HG03521 (cell line): ENCODE results near the gene OR52M1.
A peak's percentile ranks its signal among the peaks of the same experiment; 100 is the strongest.
"Not testable (repeated sequence)": the region's sequence is repeated elsewhere in the genome, so short reads cannot be mapped to it uniquely, and the experiment has no call there.

Source experiments
- ATAC-seq: cut with Tn5 transposase; IDR thresholded peaks from one replicate; pipeline ENCODE4 v1.9.1; 2021; ENCODE audit warnings: mild to moderate bottlenecking, moderate library complexity; ENCODE audit not compliant: unreplicated experiment

The OR52M1 gene, protein sequence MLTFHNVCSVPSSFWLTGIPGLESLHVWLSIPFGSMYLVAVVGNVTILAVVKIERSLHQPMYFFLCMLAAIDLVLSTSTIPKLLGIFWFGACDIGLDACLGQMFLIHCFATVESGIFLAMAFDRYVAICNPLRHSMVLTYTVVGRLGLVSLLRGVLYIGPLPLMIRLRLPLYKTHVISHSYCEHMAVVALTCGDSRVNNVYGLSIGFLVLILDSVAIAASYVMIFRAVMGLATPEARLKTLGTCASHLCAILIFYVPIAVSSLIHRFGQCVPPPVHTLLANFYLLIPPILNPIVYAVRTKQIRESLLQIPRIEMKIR

DNA sequence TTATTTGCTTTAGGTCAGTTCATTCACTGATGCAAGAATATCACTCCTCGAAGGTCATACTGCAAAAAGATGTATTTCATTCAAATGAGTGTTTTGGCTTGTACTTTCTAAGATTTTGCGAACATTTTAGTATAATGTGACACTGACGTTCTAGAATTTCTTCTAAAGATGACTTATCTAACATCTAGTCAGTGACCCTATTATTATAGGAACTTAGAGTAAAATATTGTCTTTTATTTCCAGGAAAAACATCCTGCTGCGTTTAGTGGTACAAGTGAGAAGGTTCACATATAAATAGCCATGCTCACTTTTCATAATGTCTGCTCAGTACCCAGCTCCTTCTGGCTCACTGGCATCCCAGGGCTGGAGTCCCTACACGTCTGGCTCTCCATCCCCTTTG lies at the start of gene OR52M1:
Gene OR52M1 (plus strand): TSS at position 301 of the 400 bp plus-strand sequence. CDS start 0 bp downstream, at position 301.
- no peak for ATAC-seq

DNA sequence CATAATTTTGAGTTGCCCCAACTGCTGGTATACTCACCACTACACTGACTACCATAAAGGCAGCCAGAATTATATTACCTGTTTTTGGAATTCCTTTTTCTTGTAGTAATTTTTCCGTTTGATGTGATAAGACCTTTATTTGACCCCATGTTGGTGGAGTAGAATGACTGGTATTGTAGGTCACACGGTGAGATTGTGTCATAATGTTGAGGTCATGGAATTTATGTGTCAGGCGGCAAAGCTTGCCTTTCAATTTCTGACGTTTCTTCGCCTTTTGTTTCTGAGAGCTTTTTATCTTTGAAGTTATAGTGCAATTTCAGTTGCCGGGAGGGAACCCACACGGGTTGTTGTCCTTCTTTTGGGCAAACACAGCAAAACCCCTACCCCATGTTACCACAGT lies 49.5 kb upstream of the OR52M1 start:
- no peak for ATAC-seq

DNA sequence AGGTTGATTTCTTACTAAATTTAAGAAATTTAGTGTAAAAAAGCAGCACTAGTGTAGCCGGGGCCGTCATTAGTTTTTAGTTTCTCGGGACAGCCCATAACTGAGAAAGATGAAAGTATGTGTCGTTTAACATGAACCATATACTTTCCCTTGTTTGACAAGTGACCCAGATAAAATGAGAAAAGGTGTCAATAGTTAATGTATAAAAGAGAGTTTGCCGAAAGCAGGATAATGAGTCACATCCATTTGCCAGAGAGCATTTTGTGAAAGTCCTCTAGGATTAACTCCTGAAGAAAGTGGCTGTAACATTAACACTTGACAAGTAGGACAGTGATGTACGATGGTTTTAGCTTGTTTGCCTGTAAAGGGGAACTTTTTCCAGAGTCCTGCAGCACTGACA lies 49.0 kb upstream of the OR52M1 start:
- no peak for ATAC-seq

DNA sequence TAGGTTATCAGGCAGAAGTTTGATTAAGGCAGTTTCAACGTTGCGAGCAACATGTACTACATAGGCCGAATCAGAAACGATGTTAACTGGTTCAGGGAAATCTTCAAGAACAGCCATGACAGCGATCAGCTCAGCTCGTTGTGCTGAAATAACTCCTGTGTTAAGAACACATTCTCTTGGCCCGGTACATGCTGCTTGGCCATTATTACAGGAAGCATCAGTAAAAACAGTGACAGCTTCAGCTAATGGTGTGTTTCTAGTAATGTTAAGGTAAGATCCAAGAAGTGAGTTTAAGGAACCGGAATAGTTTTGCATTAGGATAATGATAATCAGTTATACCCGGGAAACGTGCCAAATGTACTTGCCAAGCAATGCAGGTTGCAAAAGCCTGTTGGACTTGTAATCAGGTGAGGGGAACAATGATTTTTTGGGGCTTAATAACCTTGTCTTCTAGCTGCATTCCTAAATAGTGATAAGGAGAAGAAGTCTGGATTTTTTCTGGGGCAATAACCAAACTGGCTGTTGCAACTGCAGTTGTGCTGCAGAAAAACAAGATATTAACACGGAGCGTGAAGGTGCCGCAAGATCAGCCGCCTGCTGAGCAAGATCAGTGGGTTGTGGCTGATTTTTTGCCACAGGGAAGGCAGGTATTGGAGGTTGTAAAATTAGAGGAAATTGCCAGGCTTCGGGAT lies 48.3 kb upstream of the OR52M1 start:
- ATAC-seq = no peak

DNA sequence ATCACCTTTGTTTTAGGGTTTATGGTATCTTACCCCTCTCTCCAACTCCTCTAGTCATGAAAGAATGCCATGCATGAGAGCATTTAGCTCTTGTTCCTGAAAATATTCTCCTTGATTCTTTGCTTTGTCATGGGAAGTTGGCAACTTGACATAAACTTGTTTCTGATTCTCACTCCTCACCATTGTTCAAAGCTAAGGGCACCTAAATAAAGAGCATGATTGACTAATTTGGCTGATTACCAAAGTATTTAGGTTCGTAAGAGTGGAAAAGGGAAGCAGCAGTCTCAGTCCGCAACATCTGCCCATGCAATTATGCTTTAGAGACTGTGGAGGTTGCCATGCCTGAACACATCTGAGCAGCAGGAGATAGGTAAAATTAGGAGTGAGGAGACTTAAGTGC lies 36.1 kb upstream of the OR52M1 start:
- no peak for ATAC-seq

DNA sequence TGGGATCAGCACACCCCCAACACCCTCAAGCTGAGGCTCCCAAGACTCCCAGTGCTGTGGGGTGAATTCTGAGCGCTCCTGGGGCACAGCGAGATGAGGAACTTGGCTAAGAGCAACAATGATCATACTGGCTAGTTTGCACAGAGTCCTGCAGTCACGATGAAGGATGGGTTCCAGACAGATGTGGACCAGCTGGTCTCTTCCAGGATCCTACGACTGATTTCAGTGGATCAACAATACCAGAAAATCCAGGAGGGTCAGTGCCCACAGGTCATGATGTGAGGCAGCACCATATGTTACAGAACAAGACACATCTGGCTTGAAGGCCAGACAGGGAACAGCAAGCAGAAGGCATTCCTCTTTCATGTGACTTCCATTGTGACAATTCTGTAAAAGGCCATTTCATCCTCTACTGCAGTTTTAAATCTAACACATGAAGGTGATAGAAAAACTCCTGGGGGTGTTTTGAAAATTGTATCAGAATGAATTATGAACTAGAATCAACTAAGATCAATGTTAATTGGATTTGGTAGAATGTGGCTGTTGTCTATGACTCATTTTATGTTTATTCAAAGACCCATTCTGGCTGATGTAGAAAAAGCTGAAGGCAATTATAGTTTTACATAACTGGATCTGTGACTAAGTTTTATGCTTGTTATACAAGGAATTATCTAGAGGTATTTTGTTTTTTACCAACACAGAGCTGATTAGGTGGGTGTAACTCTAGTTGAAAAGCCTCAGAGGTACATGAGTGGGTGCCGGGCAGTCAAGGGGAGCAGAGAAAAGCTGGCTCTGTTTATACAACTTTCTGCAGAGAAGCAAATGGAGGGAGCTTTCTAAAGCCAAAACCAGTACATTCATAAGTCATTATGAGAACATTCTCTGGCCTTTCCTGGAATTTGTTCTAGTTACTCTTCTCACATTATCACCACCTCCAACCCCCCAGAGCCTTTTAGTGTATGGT lies 33.4 kb upstream of the OR52M1 start:
- no peak for ATAC-seq

DNA sequence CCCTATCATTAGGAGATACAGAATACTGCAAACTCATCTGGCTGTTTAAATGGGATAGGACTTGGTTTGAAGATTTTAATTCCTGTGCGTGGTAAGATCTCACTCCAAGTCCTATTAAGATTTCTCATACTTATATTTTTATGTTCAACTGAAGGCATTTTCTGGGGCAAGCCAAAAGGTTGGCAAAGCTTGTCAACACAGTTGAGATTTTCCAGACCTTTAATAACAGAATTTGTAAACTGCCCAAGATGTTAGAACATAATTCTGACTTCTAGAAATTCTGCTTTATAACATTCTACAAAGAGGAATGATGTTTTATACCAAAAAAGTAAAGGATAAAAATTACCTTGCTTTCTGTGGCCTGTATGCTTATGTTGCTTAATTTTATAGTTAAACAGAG lies 30.8 kb upstream of the OR52M1 start:
- ATAC-seq = no peak

DNA sequence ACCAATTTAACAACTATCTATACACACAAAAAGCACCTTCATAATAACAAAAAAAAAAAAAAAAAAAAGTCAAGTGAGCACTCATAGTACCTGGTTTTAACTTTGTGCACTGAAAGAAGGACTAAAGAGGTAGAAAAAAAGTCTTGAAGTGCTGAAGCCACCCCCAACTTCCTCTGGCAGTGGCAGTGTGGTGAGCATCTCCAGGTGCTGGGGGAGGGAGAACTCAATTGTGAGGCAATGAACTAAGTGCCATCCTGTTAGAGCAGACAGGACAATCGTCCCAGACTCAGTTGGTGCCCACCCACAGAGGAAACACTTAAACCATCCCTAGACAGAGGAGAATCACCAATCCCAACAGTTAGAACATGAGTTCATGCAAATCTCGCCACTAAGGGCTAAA lies 22.7 kb upstream of the OR52M1 start:
- ATAC-seq = no peak

DNA sequence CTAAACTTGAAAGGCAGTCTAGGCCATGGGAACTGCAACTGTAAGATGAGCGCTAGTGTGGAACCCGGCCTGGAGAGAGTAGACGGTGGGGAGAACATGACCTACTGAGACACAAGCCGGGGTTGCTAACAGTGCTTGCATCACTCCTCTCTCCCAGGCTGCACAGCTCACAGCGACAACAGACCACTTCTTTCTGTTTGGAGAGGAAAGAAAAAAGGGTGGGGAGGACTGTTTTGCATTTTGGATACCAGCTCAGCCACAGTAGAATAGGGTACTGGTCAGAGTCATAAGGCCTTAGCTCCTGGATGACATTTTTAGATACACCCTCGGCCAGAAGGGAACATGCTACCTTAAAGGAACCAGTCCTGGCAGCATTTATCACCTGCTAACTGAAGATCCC lies 22.2 kb upstream of the OR52M1 start:
- ATAC-seq = no peak

DNA sequence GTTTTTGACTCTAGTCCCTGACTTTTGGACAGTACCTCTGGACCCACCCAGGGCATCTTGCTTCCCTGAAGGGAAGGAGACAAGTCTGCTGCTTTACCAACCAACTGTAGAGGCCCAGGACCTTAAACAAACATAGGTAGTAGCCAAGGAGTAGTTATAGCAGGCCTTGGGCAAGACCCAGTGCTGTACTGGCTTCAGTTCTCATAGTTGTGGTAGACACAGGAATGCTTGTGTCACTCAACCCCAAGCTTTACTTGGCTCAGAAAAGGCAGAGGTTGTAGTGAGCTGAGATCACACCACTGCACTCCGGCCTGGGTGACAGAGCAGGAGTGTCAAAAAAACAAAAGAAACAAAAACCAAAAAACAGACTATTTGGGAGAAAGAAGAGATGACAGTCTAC lies 21.3 kb upstream of the OR52M1 start:
- no peak for ATAC-seq

DNA sequence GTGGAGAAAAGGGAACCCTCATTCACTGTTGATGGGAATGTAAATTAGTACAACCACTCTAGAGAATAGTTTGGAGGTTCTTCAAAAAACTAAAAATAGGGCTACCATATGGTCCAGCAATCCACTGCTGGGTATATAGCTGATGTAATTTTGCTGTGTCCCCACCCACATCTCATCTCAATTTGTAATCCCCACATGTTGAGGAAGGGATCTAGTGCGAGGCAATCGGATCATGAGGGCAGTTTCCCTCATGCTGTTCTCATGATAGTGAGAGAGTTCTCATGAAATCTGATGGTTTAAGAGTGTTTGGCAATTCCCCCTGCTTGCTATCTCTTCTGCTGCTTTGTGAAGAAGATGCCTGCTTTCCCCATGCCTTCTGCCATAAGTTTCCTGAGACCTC lies 17.1 kb upstream of the OR52M1 start:
- ATAC-seq = no peak

DNA sequence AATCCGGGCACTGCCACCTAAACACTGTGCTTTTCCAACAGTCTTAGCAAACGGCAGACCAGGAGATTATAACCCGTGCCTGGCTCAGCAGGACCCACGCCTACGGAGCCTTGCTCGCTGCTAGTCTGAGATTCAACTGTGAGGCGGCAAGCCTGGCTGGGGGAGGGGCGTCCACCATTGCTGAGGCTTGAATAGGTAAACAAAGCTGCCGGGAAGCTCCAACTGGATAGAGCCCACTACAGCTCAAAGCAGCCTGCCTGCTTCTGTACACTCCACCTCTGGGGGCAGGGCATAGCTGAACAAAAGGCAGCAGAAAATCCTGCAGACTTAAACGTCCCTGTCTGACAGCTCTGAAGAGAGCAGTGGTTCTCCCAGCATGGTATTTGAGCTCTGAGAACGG lies 13.3 kb upstream of the OR52M1 start:
- ATAC-seq = not testable (repeated sequence)

DNA sequence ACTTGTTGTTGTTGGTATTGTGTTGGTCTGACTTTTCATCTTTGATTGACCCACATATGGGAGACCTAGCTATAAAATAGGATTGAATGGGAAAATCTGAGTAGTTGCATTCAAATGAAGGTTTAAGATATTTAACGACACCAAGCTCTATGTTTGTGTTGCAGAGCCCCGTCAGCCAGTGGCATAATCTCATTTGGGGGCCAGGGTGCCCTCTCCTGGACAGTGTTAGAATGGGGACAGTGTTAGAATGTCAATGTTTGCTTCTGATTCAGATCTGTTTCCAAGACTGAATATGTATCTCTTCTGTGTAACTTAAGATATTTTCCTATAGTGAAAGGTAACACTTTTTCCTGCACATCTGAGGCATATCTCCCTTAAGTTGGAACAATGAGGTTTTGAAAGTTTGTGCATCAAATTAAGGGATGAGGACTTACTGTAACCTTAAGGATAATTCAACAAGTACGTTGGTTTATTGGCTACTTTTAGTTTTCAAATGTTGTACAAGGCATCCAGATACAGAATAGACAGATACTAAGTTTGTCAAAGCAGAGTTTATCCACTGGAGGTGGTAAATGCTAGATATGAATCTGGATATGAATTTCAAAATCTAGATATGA lies 5.3 kb upstream of the OR52M1 start:
- ATAC-seq = peak; percentile 75

DNA sequence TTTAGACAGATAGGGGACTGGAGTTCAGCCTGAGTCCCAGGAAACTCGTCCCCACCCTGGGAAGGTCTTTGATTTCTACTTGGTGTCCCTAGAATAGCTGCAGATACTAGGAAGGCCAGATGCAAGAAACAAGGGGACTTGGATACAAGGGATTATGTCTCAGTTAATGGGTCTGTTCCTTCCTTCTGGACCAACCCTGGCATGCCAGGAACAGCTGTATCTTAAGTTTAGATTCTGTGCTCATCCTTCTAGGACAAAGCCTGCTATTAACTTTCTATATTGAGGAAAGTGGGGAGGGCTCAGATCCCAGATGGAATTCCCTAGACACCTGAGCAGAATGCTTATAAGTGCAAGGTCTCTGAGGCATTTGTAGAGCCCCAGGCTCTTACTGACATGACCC lies 3.9 kb upstream of the OR52M1 start:
- ATAC-seq = no peak

DNA sequence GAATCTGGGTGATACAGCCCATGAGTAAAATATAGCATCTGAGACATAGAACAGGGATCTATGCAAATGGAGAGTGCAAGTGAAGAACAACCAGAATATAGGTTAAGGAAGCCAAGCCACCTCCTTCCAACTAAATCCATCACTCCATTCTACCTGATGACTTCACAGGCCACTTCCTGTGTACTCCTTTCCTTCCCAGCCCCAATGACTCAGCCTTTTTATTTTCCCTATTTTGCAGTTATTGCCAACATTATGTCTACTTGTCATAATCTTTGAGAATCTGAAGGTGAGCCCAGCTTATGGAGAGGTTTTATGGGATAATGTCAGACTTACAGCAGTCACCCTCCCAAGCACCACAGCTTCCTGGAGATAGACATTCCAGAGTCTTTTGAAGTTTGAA lies 1.4 kb upstream of the OR52M1 start:
- no peak for ATAC-seq

DNA sequence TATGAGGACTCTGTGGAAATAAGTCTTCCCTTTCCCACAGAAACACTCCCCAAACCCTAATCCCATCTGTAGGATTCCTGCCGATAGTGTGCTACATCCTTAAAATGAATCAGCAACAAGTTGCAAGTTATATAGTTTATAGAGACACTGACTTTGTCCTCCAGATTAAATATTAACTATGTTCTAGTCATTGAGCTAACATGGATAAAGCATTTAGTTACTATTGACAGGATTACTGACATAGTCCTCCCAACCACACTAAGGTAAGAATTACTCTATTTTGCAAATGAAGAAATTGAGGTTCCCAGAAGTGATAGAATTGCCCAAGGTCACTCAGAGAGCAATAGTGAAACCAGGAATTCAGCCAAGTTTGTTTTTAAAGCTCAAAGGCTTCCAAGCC lies 1.9 kb downstream of the OR52M1 start:
- ATAC-seq = no peak

DNA sequence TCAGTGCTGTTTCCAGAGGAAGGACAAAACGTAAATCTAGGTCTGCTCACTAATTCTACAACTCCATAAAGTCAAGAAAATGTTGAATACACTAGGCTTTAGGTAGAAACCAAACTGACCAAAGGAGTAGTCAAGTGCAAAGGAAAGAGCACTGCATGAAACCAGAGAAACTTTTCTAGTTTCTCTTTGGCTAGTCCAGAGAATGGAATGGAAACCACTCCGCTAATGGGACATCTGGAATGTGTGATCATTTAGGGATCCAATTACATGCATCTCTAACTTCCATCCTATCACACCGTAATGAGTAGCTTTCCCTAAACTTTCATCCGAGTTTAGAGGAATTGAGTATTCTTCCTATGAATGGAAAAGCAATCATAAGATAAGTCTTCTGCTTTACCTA lies 2.4 kb downstream of the OR52M1 start:
- no peak for ATAC-seq

DNA sequence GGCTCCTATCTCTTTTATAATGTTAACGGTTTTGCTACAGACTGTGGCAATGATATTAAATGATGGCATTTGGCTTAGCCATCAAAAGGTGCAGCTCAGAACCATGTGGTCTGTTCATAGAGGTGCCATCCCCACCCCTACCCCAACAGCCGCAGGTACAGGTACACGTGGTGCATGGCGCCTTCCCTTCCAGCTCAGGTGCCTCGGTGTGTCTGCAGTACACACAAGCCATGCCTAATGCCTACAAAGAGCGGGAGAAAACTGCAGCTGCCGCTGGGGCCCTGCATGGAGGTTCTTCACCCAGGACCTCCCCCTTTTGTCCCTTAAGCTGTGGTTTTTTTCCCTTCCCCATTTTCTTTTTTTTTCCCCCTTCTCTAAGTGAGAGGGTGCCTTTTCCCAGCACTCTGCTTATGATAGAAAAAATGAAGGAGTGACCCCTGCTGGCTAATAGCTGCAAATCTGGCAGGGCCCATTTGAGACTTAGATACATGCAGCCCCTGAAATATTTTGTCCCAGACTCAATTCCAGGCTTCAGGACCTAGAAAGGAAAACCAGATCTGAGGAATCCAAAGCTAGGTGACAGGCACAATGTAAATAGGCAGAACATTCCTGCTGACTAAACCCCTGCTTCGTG lies 6.5 kb downstream of the OR52M1 start:
- ATAC-seq = no peak

DNA sequence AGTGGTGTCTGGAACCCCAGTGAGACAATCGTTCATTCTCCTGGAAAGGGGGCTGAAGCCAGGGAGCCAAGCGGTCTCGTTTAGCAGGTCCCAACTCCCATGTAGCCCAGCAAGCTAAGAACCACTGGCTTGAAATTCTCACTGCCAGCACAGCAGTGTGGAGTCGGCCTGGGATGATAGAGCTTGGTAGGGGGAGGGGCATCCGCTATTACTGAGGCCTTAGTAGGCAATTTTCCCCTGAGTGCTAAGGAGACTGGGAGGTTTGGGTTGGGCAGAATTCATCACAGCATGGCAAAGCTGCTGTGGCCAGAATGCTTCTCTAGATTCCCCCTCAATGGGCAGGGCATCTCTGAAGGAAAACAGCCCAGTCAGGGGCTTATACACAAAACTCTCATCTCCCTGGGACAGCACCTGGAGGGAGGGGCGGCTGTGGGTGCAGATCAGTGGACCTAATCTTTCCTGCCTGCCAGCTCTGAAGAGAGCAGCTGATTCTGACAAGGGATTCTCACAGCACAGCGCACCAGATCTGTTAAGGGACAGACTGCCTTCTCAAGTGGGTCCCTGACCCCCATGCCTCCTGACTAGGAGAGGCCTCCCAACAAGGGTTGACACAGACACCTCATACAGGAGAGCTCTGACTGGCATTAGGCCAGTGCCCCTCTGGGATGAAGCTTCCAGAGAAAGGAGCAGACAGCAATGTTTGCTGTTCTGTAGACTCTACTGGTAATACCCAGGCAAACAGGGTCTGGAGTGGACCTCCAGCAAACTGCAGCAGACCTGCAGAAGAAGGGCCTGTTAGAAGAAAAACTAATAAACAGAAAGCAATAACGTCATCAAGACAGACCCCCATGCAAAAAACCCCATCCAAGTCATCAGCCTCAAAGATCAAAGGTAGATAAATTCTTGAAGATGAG lies 14.8 kb downstream of the OR52M1 start:
- ATAC-seq = no peak

DNA sequence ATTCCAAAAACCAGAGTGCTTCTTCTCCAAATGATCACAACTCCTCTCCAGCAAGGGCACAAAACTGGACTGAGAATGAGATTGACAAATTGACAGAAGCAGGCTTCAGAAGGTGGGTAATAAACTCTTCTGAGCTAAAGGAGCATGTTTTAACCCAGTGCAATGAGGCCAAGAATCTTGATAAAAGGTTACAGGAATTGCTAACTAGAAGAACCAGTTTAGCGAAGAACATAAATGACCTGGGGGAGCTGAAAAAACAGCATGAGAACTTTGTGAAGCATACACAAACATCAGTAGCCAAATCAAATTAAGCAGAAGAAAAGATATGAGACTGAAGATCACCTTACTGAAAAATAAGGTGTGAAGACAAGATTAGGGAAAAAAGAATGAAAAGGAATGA lies 15.5 kb downstream of the OR52M1 start:
- ATAC-seq = no peak
